Loucy (cell line): ENCODE measurements around the gene MTMR10.

Experiments used
- H2AFZ ChIP-seq: fragments of 200-600 bp; sonication (generic); 2 replicates; pipeline ENCODE4 v1.6.0; 2016; ENCODE audit warnings: antibody characterized with exemption, mild to moderate bottlenecking, low read length, moderate library complexity
- H3F3A ChIP-seq: fragments of 200-600 bp; 2 replicates; pipeline ENCODE4 v1.6.0; 2016; ENCODE audit warnings: antibody characterized with exemption, low read depth, mild to moderate bottlenecking
- H3K27me3 ChIP-seq: fragments of 200-600 bp; sonication (generic); 2 replicates; pipeline ENCODE4 v1.6.1; 2014; ENCODE audit warnings: low read length, mild to moderate bottlenecking; ENCODE audit not compliant: insufficient read depth, poor library complexity, severe bottlenecking
- H3K36me3 ChIP-seq: fragments of 200-600 bp; sonication (generic); 2 replicates; pipeline ENCODE4 v1.6.1; 2016; ENCODE audit warnings: low read length; ENCODE audit not compliant: insufficient read depth
- H3K4me1 ChIP-seq: fragments of 200-600 bp; sonication (generic); 2 replicates; pipeline ENCODE4 v1.5.1; 2014; ENCODE audit warnings: low read length, mild to moderate bottlenecking; ENCODE audit not compliant: insufficient read depth, poor library complexity, severe bottlenecking
- H3K4me2 ChIP-seq: fragments of 200-600 bp; sonication (generic); 2 replicates; pipeline ENCODE4 v1.6.0; 2014; ENCODE audit warnings: antibody characterized with exemption, low read length, low read depth, mild to moderate bottlenecking; ENCODE audit not compliant: poor library complexity, severe bottlenecking
- H3K4me3 ChIP-seq: fragments of 200-600 bp; sonication (generic); 2 replicates; pipeline ENCODE4 v1.5.1; 2014; ENCODE audit warnings: low read length, mild to moderate bottlenecking, mixed read lengths; ENCODE audit not compliant: poor library complexity, severe bottlenecking
- H3K79me2 ChIP-seq: fragments of 200-600 bp; sonication (generic); 2 replicates; pipeline ENCODE4 v1.6.1; 2014; ENCODE audit warnings: low read length; ENCODE audit not compliant: insufficient read depth
- H3K9ac ChIP-seq: fragments of 200-600 bp; sonication (generic); 2 replicates; pipeline ENCODE4 v1.6.0; 2014; ENCODE audit warnings: mild to moderate bottlenecking, low read depth, low read length, moderate library complexity; ENCODE audit not compliant: poor library complexity, severe bottlenecking
- H3K9me2 ChIP-seq: fragments of 200-600 bp; sonication (generic); replicated peaks from 2 replicates; pipeline ENCODE4 v1.6.1; 2016; ENCODE audit warnings: low read depth, low read length, mixed read lengths
- H3K9me3 ChIP-seq: fragments of 200-600 bp; sonication (generic); 2 replicates; pipeline ENCODE4 v1.6.1; 2014; ENCODE audit warnings: mild to moderate bottlenecking, antibody characterized with exemption, low read length, low read depth; ENCODE audit not compliant: insufficient read depth
- H4K20me1 ChIP-seq: fragments of 200-600 bp; sonication (generic); 2 replicates; pipeline ENCODE4 v1.6.0; 2014; ENCODE audit warnings: antibody characterized with exemption, low read length, mild to moderate bottlenecking; ENCODE audit not compliant: insufficient read depth, poor library complexity, severe bottlenecking
- EZH2phosphoT487 ChIP-seq: fragments of 200-600 bp; IDR thresholded peaks from 2 replicates; pipeline ENCODE4 v1.6.1; 2018; ENCODE audit warnings: antibody characterized with exemption, mild to moderate bottlenecking, moderate library complexity, borderline replicate concordance
- TF ChIP-seq, protein P1 (sequence below): fragments of 200-600 bp; sonication (generic); conservative IDR thresholded peaks from 2 replicates; pipeline ENCODE4 v1.5.1; 2014; ENCODE audit warnings: mild to moderate bottlenecking, antibody characterized with exemption, low read length

The MTMR10 gene

GRCh38 chr15:30984118-30984517 lies 7.3 kb downstream of the MTMR10 start:
- no peaks in the 10 kb centered on the region; the same call in 1 of the 2 replicates for H3F3A ChIP-seq
- H3K9me3 ChIP-seq = no peaks in the 10 kb centered on the region
- no peaks in the 10 kb centered on the region for H3K9me2 ChIP-seq
- peak overlapping the region; percentile 38 for H3K4me3 ChIP-seq
- peaks cover 73% of the 10 kb centered on the region for H3K4me1 ChIP-seq
- H3K4me2 ChIP-seq = peak overlapping the region; percentile 64
- H4K20me1 ChIP-seq = peaks cover 31% of the 10 kb centered on the region
- no peak for TF ChIP-seq EZH2phosphoT487
- TF ChIP-seq, protein P1, sequence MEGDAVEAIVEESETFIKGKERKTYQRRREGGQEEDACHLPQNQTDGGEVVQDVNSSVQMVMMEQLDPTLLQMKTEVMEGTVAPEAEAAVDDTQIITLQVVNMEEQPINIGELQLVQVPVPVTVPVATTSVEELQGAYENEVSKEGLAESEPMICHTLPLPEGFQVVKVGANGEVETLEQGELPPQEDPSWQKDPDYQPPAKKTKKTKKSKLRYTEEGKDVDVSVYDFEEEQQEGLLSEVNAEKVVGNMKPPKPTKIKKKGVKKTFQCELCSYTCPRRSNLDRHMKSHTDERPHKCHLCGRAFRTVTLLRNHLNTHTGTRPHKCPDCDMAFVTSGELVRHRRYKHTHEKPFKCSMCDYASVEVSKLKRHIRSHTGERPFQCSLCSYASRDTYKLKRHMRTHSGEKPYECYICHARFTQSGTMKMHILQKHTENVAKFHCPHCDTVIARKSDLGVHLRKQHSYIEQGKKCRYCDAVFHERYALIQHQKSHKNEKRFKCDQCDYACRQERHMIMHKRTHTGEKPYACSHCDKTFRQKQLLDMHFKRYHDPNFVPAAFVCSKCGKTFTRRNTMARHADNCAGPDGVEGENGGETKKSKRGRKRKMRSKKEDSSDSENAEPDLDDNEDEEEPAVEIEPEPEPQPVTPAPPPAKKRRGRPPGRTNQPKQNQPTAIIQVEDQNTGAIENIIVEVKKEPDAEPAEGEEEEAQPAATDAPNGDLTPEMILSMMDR = no peak
- H3K79me2 ChIP-seq = peaks cover 97% of the 10 kb centered on the region
- no peak overlapping the region for H2AFZ ChIP-seq
- peaks cover 22% of the 10 kb centered on the region; the same call in 1 of the 2 replicates for H3K36me3 ChIP-seq
- H3K9ac ChIP-seq = peak overlapping the region; percentile 34
- no peaks in the 10 kb centered on the region for H3K27me3 ChIP-seq

- Histone ChIP-seq H2AFZ (no peak overlapping the region), H3K9me3 (no peaks in the 10 kb centered on the region), H3K27me3 (no peaks in the 10 kb centered on the region), H3K36me3 (peaks cover 23% of the 10 kb centered on the region; the same call in 1 of the 2 replicates), H3K9ac (no peak overlapping the region), H3K4me2 (peak overlapping the region; percentile 53), H3K9me2 (no peaks in the 10 kb centered on the region), H3K4me1 (peaks cover 63% of the 10 kb centered on the region), H3F3A (no peaks in the 10 kb centered on the region; the same call in 1 of the 2 replicates), H3K79me2 (peaks cover 95% of the 10 kb centered on the region), H4K20me1 (peaks cover 16% of the 10 kb centered on the region), H3K4me3 (peak overlapping the region; percentile 18)
- no peak for TF ChIP-seq EZH2phosphoT487
- TF ChIP-seq, protein P1 = no peak
Measured at GRCh38 chr15:30979457-30979856, 12.0 kb downstream of the MTMR10 start.

DNA sequence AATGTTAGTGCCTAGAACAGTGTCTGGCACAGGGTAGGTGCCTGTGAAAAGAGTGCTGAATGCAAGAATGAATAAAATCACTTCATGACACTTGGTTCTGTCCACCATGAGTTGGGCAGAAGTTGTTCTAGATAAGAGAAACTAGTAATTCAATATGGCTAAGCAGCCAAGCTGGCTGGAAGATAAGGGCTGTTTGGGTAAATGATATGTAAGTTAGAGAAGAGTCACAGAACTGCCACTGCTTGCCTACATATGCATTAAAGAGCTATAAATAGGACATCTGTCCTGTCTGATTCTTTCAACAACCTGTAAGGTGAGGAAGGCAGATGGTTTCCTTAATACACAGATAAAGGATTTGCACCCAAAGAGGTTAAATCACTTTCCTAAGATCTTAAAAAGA lies 13.1 kb downstream of the MTMR10 start:
- H3F3A ChIP-seq = no peaks in the 10 kb centered on the region; the same call in 1 of the 2 replicates
- H2AFZ ChIP-seq = no peak overlapping the region
- H3K27me3 ChIP-seq = no peaks in the 10 kb centered on the region
- H3K4me2 ChIP-seq = peak overlapping the region; percentile 53
- peaks cover 33% of the 10 kb centered on the region for H3K36me3 ChIP-seq
- H3K4me3 ChIP-seq = peak overlapping the region; percentile 15
- H3K9me2 ChIP-seq = no peaks in the 10 kb centered on the region
- peaks cover 91% of the 10 kb centered on the region for H3K79me2 ChIP-seq
- no peaks in the 10 kb centered on the region for H3K9me3 ChIP-seq
- TF ChIP-seq, protein P1 = no peak
- TF ChIP-seq EZH2phosphoT487 = no peak
- H3K9ac ChIP-seq = no peak overlapping the region
- peaks cover 54% of the 10 kb centered on the region for H3K4me1 ChIP-seq
- H4K20me1 ChIP-seq = peaks cover 16% of the 10 kb centered on the region
